Measurements from ENCODE around the gene RAC3. TPM values are rescaled to one million over a fixed set of nuclear protein-coding genes. Genes with fewer than 3 reads are reported as not detected.

Gene RAC3
- total RNA-seq, 4 donors from 2014 or later: 13.7 to 34.1 (median 14.8) TPM

GRCh38 chr17:82081546-82081945 lies 50.1 kb downstream of the RAC3 start:
- Histone ChIP-seq H3K27ac (no peak overlapping the region), H3K4me3 (no peak overlapping the region), H3K27me3 (no peaks in the 10 kb centered on the region), H3K4me1 (peaks cover 4% of the 10 kb centered on the region), H3K9me3 (no peaks in the 10 kb centered on the region), H3K36me3 (peaks cover 84% of the 10 kb centered on the region)
- DNase-seq (ENCODE audit: low spot score in 2 of 2): no peak
- WGBS: no CpG with 5 or more reads among the region's 20 CpGs
- TF ChIP-seq CTCF (IDR thresholded peaks at IDR 0.05): no peak
- TF ChIP-seq POLR2A (IDR thresholded peaks at IDR 0.05): no peak
- TF ChIP-seq POLR2AphosphoS5 (IDR thresholded peaks at IDR 0.05): no peak
- TF ChIP-seq EP300 (IDR thresholded peaks at IDR 0.05): no peak

GRCh38 chr17:82081966-82082365 lies 50.5 kb downstream of the RAC3 start:
- Histone ChIP-seq H3K9me3 (no peaks in the 10 kb centered on the region), H3K27ac (no peak overlapping the region), H3K27me3 (no peaks in the 10 kb centered on the region), H3K4me1 (peaks cover 4% of the 10 kb centered on the region), H3K4me3 (no peak overlapping the region), H3K36me3 (peaks cover 88% of the 10 kb centered on the region)
- DNase-seq (ENCODE audit: low spot score in 2 of 2): no peak
- WGBS: 100% methylated on average over 1 of the region's 22 CpGs
- TF ChIP-seq EP300 (IDR thresholded peaks at IDR 0.05): no peak
- TF ChIP-seq POLR2A (IDR thresholded peaks at IDR 0.05): no peak
- TF ChIP-seq POLR2AphosphoS5 (IDR thresholded peaks at IDR 0.05): no peak
- no peak for TF ChIP-seq CTCF (IDR thresholded peaks at IDR 0.05)

- 90% methylated on average over 6 of the region's 19 CpGs for WGBS
- Histone ChIP-seq H3K9me3 (no peaks in the 10 kb centered on the region), H3K4me3 (no peak overlapping the region), H3K36me3 (peaks cover 93% of the 10 kb centered on the region), H3K4me1 (peaks cover 4% of the 10 kb centered on the region), H3K27ac (no peak overlapping the region), H3K27me3 (no peaks in the 10 kb centered on the region)
- no peak for TF ChIP-seq POLR2A (IDR thresholded peaks at IDR 0.05)
- DNase-seq (ENCODE audit: low spot score in 2 of 2): no peak
Measured at GRCh38 chr17:82082456-82082855, 51.0 kb downstream of the RAC3 start.

- WGBS: 80% methylated on average over 3 of the region's 24 CpGs
- H3K27ac ChIP-seq: no peak overlapping the region
- no peaks in the 10 kb centered on the region for H3K27me3 ChIP-seq
- no peaks in the 10 kb centered on the region for H3K9me3 ChIP-seq
- DNase-seq (ENCODE audit: low spot score in 2 of 2): no peak
- H3K4me3 ChIP-seq: no peak overlapping the region
- peaks cover 4% of the 10 kb centered on the region for H3K4me1 ChIP-seq
- TF ChIP-seq POLR2A (IDR thresholded peaks at IDR 0.05): no peak
- H3K36me3 ChIP-seq: peaks cover 99% of the 10 kb centered on the region
Measured at GRCh38 chr17:82083009-82083408, 51.5 kb downstream of the RAC3 start.

Other genes with a start within 250 kb of the RAC3 start
- gene GCGR, start 227.5 kb upstream of the RAC3 start, total RNA-seq: 1 to 10 TPM in 2 of 4 donors, under 1 TPM in 2; 0.52 to 3.8 (median 1.3) TPM
- gene MCRIP1, start 198.4 kb upstream of the RAC3 start, total RNA-seq: 10 to 100 TPM; 20.3 to 29.3 (median 27.4) TPM
- gene PPP1R27, start 196.6 kb upstream of the RAC3 start, total RNA-seq: 1 to 10 TPM in 1 of 4 donors, not detected in 3; 1.3 TPM
- gene P4HB, start 171.1 kb upstream of the RAC3 start, total RNA-seq: 1,000 to 10,000 TPM in 1 of 4 donors, 100 to 1,000 TPM in 3; 521 to 1,041 (median 898) TPM
- 100 to 1,000 TPM; 157 to 202 (median 180) TPM for gene ARHGDIA, start 160.3 kb upstream of the RAC3 start, total RNA-seq
- 100 to 1,000 TPM in 2 of 4 donors, 10 to 100 TPM in 2; 43.0 to 110 (median 96.3) TPM for gene ALYREF, start 140.1 kb upstream of the RAC3 start, total RNA-seq
- gene ANAPC11, start 140.0 kb upstream of the RAC3 start, total RNA-seq: 100 to 1,000 TPM in 3 of 4 donors, 10 to 100 TPM in 1; 73.7 to 135 (median 121) TPM
- gene NPB, start 129.4 kb upstream of the RAC3 start, total RNA-seq: under 1 TPM in 1 of 4 donors, not detected in 3; 0.40 TPM
- gene PCYT2, start 120.3 kb upstream of the RAC3 start, total RNA-seq: 10 to 100 TPM; 23.7 to 34.2 (median 30.4) TPM
- 10 to 100 TPM; 30.7 to 52.4 (median 38.9) TPM for gene SIRT7, start 113.5 kb upstream of the RAC3 start, total RNA-seq
- gene MAFG, start 103.9 kb upstream of the RAC3 start, total RNA-seq: 10 to 100 TPM; 17.1 to 21.1 (median 19.0) TPM
- 10 to 100 TPM in 1 of 4 donors, 1 to 10 TPM in 3; 3.7 to 13.1 (median 9.0) TPM for gene PYCR1, start 94.4 kb upstream of the RAC3 start, total RNA-seq
- gene MYADML2, start 84.4 kb upstream of the RAC3 start, total RNA-seq: not detected
- 10 to 100 TPM in 1 of 4 donors, 1 to 10 TPM in 3; 1.1 to 11.5 (median 1.5) TPM for gene NOTUM, start 70.5 kb upstream of the RAC3 start, total RNA-seq
- gene ASPSCR1, start 54.0 kb upstream of the RAC3 start, total RNA-seq: 10 to 100 TPM; 17.9 to 25.6 (median 21.6) TPM
- gene CENPX, start 8.8 kb upstream of the RAC3 start, total RNA-seq: 10 to 100 TPM; 75.8 to 81.6 (median 76.8) TPM
- gene LRRC45, start 8.4 kb upstream of the RAC3 start, total RNA-seq: 10 to 100 TPM; 14.1 to 18.7 (median 15.4) TPM
- gene DCXR, start 6.0 kb downstream of the RAC3 start, total RNA-seq: 100 to 1,000 TPM; 160 to 267 (median 222) TPM
- 10 to 100 TPM; 46.0 to 61.0 (median 50.8) TPM for gene RFNG, start 20.1 kb downstream of the RAC3 start, total RNA-seq
- gene GPS1, start 20.2 kb downstream of the RAC3 start, total RNA-seq: 100 to 1,000 TPM in 2 of 4 donors, 10 to 100 TPM in 2; 72.4 to 113 (median 100) TPM
- 100 to 1,000 TPM in 3 of 4 donors, 10 to 100 TPM in 1; 79.3 to 176 (median 108) TPM for gene DUS1L, start 34.1 kb downstream of the RAC3 start, total RNA-seq
- gene FASN, start 66.6 kb downstream of the RAC3 start, total RNA-seq: 100 to 1,000 TPM; 278 to 464 (median 359) TPM
- gene CCDC57, start 181.2 kb downstream of the RAC3 start, total RNA-seq: 10 to 100 TPM; 16.1 to 29.8 (median 20.3) TPM
- 1 to 10 TPM; 3.6 to 7.6 (median 4.5) TPM for gene SLC16A3, start 197.4 kb downstream of the RAC3 start, total RNA-seq
- gene CSNK1D, start 242.0 kb downstream of the RAC3 start, total RNA-seq: 100 to 1,000 TPM in 1 of 4 donors, 10 to 100 TPM in 3; 52.3 to 142 (median 58.8) TPM